ENCODE measurements around the gene PPFIBP2.

Gene PPFIBP2

GRCh38 chr11:7533199-7534041 lies 19.6 kb downstream of the PPFIBP2 start:
- no peaks in the 10 kb centered on the region for H3K36me3 ChIP-seq (ENCODE audit: insufficient read depth, insufficient read length, low read length)
- H3K9me3 ChIP-seq (ENCODE audit: insufficient read depth, low read length) = no peaks in the 10 kb centered on the region
- H3K27me3 ChIP-seq (ENCODE audit: insufficient read depth, insufficient read length) = no peaks in the 10 kb centered on the region
- peaks cover 2% of the 10 kb centered on the region for H3K4me1 ChIP-seq (ENCODE audit: insufficient read depth, insufficient read length)
- no peak overlapping the region for H3K4me3 ChIP-seq (ENCODE audit: insufficient read length, low read depth)
- TF ChIP-seq SUZ12 (IDR thresholded peaks at IDR 0.05; ENCODE audit: extremely low read depth, insufficient read depth, insufficient read length) = no peak
- DNase-seq (ENCODE audit: low read depth, low spot score) = no peak
- no peak overlapping the region for H3K9ac ChIP-seq (ENCODE audit: insufficient read length, low read depth)

- H3K9ac ChIP-seq (ENCODE audit: insufficient read length, low read depth) = no peak overlapping the region
- no peak for DNase-seq (ENCODE audit: low read depth, low spot score)
- no peaks in the 10 kb centered on the region for H3K9me3 ChIP-seq (ENCODE audit: insufficient read depth, low read length)
Measured at GRCh38 chr11:7534042-7534378, 20.2 kb downstream of the PPFIBP2 start.

GRCh38 chr11:7536100-7536499 lies 22.3 kb downstream of the PPFIBP2 start:
- H3K27me3 ChIP-seq (ENCODE audit: insufficient read depth, insufficient read length) = no peaks in the 10 kb centered on the region
- no peaks in the 10 kb centered on the region for H3K36me3 ChIP-seq (ENCODE audit: insufficient read depth, insufficient read length, low read length)
- no peaks in the 10 kb centered on the region for H3K9me3 ChIP-seq (ENCODE audit: insufficient read depth, low read length)
- TF ChIP-seq ZNF274 (IDR thresholded peaks at IDR 0.05; ENCODE audit: low read depth, low read length) (no peak), SUZ12 (IDR thresholded peaks at IDR 0.05; ENCODE audit: extremely low read depth, insufficient read depth, insufficient read length) (no peak), YY1 (IDR thresholded peaks at IDR 0.05; ENCODE audit: insufficient read depth, insufficient read length) (no peak)
- no peak overlapping the region for H3K4me3 ChIP-seq (ENCODE audit: insufficient read length, low read depth)
- no peak for DNase-seq (ENCODE audit: low read depth, low spot score)
- no peak overlapping the region for H3K9ac ChIP-seq (ENCODE audit: insufficient read length, low read depth)
- H3K4me1 ChIP-seq (ENCODE audit: insufficient read depth, insufficient read length) = peaks cover 2% of the 10 kb centered on the region

More at GRCh38 chr11:7534042-7534378, 20.2 kb downstream of the PPFIBP2 start:
- H3K27me3 ChIP-seq (ENCODE audit: insufficient read depth, insufficient read length) = no peaks in the 10 kb centered on the region
- H3K36me3 ChIP-seq (ENCODE audit: insufficient read depth, insufficient read length, low read length) = no peaks in the 10 kb centered on the region
- peaks cover 2% of the 10 kb centered on the region for H3K4me1 ChIP-seq (ENCODE audit: insufficient read depth, insufficient read length)
- H3K4me3 ChIP-seq (ENCODE audit: insufficient read length, low read depth) = no peak overlapping the region
- TF ChIP-seq YY1 (IDR thresholded peaks at IDR 0.05; ENCODE audit: insufficient read depth, insufficient read length) (no peak), SUZ12 (IDR thresholded peaks at IDR 0.05; ENCODE audit: extremely low read depth, insufficient read depth, insufficient read length) (no peak), ZNF274 (IDR thresholded peaks at IDR 0.05; ENCODE audit: low read depth, low read length) (no peak)

GRCh38 chr11:7537265-7537664 lies 23.5 kb downstream of the PPFIBP2 start:
- Histone ChIP-seq H3K9me3 (ENCODE audit: insufficient read depth, low read length) (no peaks in the 10 kb centered on the region), H3K36me3 (ENCODE audit: insufficient read depth, insufficient read length, low read length) (no peaks in the 10 kb centered on the region), H3K27me3 (ENCODE audit: insufficient read depth, insufficient read length) (no peaks in the 10 kb centered on the region), H3K4me1 (ENCODE audit: insufficient read depth, insufficient read length) (peaks cover 2% of the 10 kb centered on the region), H3K9ac (ENCODE audit: insufficient read length, low read depth) (no peak overlapping the region), H3K4me3 (ENCODE audit: insufficient read length, low read depth) (no peak overlapping the region)
- TF ChIP-seq YY1 (IDR thresholded peaks at IDR 0.05; ENCODE audit: insufficient read depth, insufficient read length) = no peak
- no peak for TF ChIP-seq ZNF274 (IDR thresholded peaks at IDR 0.05; ENCODE audit: low read depth, low read length)
- no peak for TF ChIP-seq SUZ12 (IDR thresholded peaks at IDR 0.05; ENCODE audit: extremely low read depth, insufficient read depth, insufficient read length)
- DNase-seq (ENCODE audit: low read depth, low spot score) = no peak

- H3K36me3 ChIP-seq (ENCODE audit: insufficient read depth, insufficient read length, low read length) = no peaks in the 10 kb centered on the region
- H3K9ac ChIP-seq (ENCODE audit: insufficient read length, low read depth) = no peak overlapping the region
- H3K4me1 ChIP-seq (ENCODE audit: insufficient read depth, insufficient read length) = no peaks in the 10 kb centered on the region
- H3K27me3 ChIP-seq (ENCODE audit: insufficient read depth, insufficient read length) = no peaks in the 10 kb centered on the region
- no peak for DNase-seq (ENCODE audit: low read depth, low spot score)
- TF ChIP-seq YY1 (IDR thresholded peaks at IDR 0.05; ENCODE audit: insufficient read depth, insufficient read length) = no peak
- no peak for TF ChIP-seq SUZ12 (IDR thresholded peaks at IDR 0.05; ENCODE audit: extremely low read depth, insufficient read depth, insufficient read length)
- TF ChIP-seq ZNF274 (IDR thresholded peaks at IDR 0.05; ENCODE audit: low read depth, low read length) = no peak
- H3K9me3 ChIP-seq (ENCODE audit: insufficient read depth, low read length) = no peaks in the 10 kb centered on the region
- no peak overlapping the region for H3K4me3 ChIP-seq (ENCODE audit: insufficient read length, low read depth)
Measured at GRCh38 chr11:7538031-7538430, 24.2 kb downstream of the PPFIBP2 start.

- Histone ChIP-seq H3K4me1 (ENCODE audit: insufficient read depth, insufficient read length) (no peaks in the 10 kb centered on the region), H3K4me3 (ENCODE audit: insufficient read length, low read depth) (no peak overlapping the region), H3K9me3 (ENCODE audit: insufficient read depth, low read length) (no peaks in the 10 kb centered on the region), H3K9ac (ENCODE audit: insufficient read length, low read depth) (no peak overlapping the region), H3K36me3 (ENCODE audit: insufficient read depth, insufficient read length, low read length) (no peaks in the 10 kb centered on the region), H3K27me3 (ENCODE audit: insufficient read depth, insufficient read length) (no peaks in the 10 kb centered on the region)
- no peak for TF ChIP-seq YY1 (IDR thresholded peaks at IDR 0.05; ENCODE audit: insufficient read depth, insufficient read length)
- no peak for DNase-seq (ENCODE audit: low read depth, low spot score)
Measured at GRCh38 chr11:7538466-7539454, 25.0 kb downstream of the PPFIBP2 start.

Measured in NT2/D1 (cell line).